DND-41 (cell line): ENCODE measurements around the gene MYG1.

Experiments
- ATAC-seq: fragments of 200-7000 bp; cut with Tn5 transposase; 3 replicates; pipeline ENCODE4 v1.9.1; 2021; ENCODE audit warnings: low read depth; ENCODE audit not compliant: insufficient read depth
- DNase-seq: peaks from one replicate; pipeline ENCODE4 v3.0.0-alpha.2; 2020
- H2AFZ ChIP-seq: 2 replicates; pipeline ENCODE4 v1.6.0; 2012; ENCODE audit warnings: low read depth, low read length
- H3K27ac ChIP-seq: 2 replicates; pipeline ENCODE4 v1.5.1; 2012; ENCODE audit warnings: low read length, inconsistent platforms
- H3K27me3 ChIP-seq: fragments of 200-600 bp; sonication (generic); 2 replicates; pipeline ENCODE4 v1.6.0; 2012; ENCODE audit warnings: low read length, mild to moderate bottlenecking, inconsistent platforms; ENCODE audit not compliant: insufficient read depth, poor library complexity
- H3K36me3 ChIP-seq: 2 replicates; pipeline ENCODE4 v1.5.1; 2012; ENCODE audit warnings: low read length, inconsistent platforms; ENCODE audit not compliant: insufficient read depth
- H3K4me1 ChIP-seq: 2 replicates; pipeline ENCODE4 v1.5.1; 2012; ENCODE audit warnings: mild to moderate bottlenecking, low read length; ENCODE audit not compliant: insufficient read depth
- H3K4me2 ChIP-seq: 2 replicates; pipeline ENCODE4 v1.6.0; 2012; ENCODE audit warnings: mild to moderate bottlenecking, moderate library complexity, low read length, inconsistent platforms; ENCODE audit not compliant: insufficient read depth
- H3K4me3 ChIP-seq, 2 experiments: fragments of 200-600 bp in 1 of 2; shearing (Covaris generic) in 1 of 2; 2 replicates each; pipeline ENCODE4 v1.5.1; 2012 to 2016; ENCODE audit warnings: inconsistent platforms in 2 of 2, low read length in 2 of 2, mild to moderate bottlenecking in 2 of 2, low read depth in 1 of 2, moderate library complexity in 1 of 2
- H3K79me2 ChIP-seq: 2 replicates; pipeline ENCODE4 v1.6.0; 2012; ENCODE audit warnings: low read length, inconsistent platforms; ENCODE audit not compliant: insufficient read depth
- H3K9ac ChIP-seq: 2 replicates; pipeline ENCODE4 v1.6.0; 2012; ENCODE audit warnings: low read depth, mild to moderate bottlenecking, inconsistent platforms, low read length, moderate library complexity
- H3K9me3 ChIP-seq: 2 replicates; pipeline ENCODE4 v1.5.1; 2012; ENCODE audit warnings: low read length, moderate library complexity, mild to moderate bottlenecking, inconsistent platforms; ENCODE audit not compliant: insufficient read depth, severe bottlenecking
- H4K20me1 ChIP-seq: 2 replicates; pipeline ENCODE4 v1.6.0; 2012; ENCODE audit warnings: low read length; ENCODE audit not compliant: insufficient read depth
- CTCF ChIP-seq: IDR thresholded peaks from 2 replicates; pipeline ENCODE4 v1.5.1; 2012; ENCODE audit warnings: borderline replicate concordance, low read length, moderate library complexity, mild to moderate bottlenecking; ENCODE audit not compliant: poor library complexity, severe bottlenecking; ENCODE audit errors: extremely low read depth
- EZH2 ChIP-seq: IDR thresholded peaks from 3 replicates; pipeline ENCODE4 v1.6.1; 2012; ENCODE audit warnings: borderline replicate concordance, low read depth, mild to moderate bottlenecking, moderate library complexity, low read length, inconsistent platforms; ENCODE audit not compliant: severe bottlenecking

The MYG1 gene

GRCh38 chr12:53308276-53308675, 8.8 kb downstream of the MYG1 start:
- H3K4me3 ChIP-seq = no peak overlapping the region
- DNase-seq = no peak
- no peak overlapping the region for H3K4me2 ChIP-seq
- H3K9ac ChIP-seq = no peak overlapping the region
- peaks cover 4% of the 10 kb centered on the region; the same call in 1 of the 2 replicates for H3K4me1 ChIP-seq
- peaks cover 6% of the 10 kb centered on the region; the same call in 1 of the 2 replicates for H3K79me2 ChIP-seq
- H3K27me3 ChIP-seq = no peaks in the 10 kb centered on the region
- 0 out of 3 replicates have a peak, but pooled peaks have one; percentile 10 for ATAC-seq
- TF ChIP-seq CTCF (no peak), EZH2 (no peak)
- peaks cover 63% of the 10 kb centered on the region for H3K36me3 ChIP-seq
- peaks cover 6% of the 10 kb centered on the region; the same call in 1 of the 2 replicates for H4K20me1 ChIP-seq
- no peak overlapping the region for H3K27ac ChIP-seq
- no peak overlapping the region for H2AFZ ChIP-seq
- H3K9me3 ChIP-seq = no peaks in the 10 kb centered on the region

DNA sequence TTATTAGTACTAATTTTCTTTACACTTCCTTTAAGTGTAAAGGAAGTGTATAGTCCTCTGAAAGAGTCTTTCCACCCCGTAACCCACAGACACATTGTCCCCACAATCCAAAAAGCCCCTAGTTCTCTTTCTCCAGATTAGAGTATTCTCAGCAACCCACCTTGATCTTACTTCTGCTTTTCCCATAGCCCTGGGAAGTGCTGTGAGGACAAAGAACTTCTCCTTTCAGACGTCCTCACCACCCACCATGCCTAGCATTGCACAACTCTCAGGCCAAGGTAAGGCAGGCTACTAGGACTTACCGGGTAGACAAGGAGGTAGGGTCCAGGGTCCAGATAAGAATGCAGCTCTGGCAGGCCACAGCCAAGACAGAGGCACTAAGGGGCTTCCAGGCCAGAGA, 14.5 kb downstream of the MYG1 start:
- TF ChIP-seq CTCF (no peak), EZH2 (no peak)
- H3K36me3 ChIP-seq = peaks cover 64% of the 10 kb centered on the region
- no peak overlapping the region for H3K27ac ChIP-seq
- no peak for DNase-seq
- H3K9ac ChIP-seq = no peak overlapping the region
- ATAC-seq = no peak
- H3K79me2 ChIP-seq = no peaks in the 10 kb centered on the region
- no peaks in the 10 kb centered on the region for H3K4me1 ChIP-seq
- no peaks in the 10 kb centered on the region for H3K27me3 ChIP-seq
- no peak overlapping the region for H3K4me2 ChIP-seq
- H4K20me1 ChIP-seq = no peaks in the 10 kb centered on the region
- H2AFZ ChIP-seq = no peak overlapping the region
- H3K4me3 ChIP-seq = no peak overlapping the region
- no peaks in the 10 kb centered on the region for H3K9me3 ChIP-seq

- H3K9me3 ChIP-seq = no peaks in the 10 kb centered on the region
- H3K27ac ChIP-seq = peak overlapping the region; percentile 98
- peak overlapping the region; percentile 75 for H3K4me2 ChIP-seq
- H3K4me1 ChIP-seq = peaks cover 41% of the 10 kb centered on the region
- H3K9ac ChIP-seq = peak overlapping the region; percentile 72
- H3K4me3 ChIP-seq = peak overlapping the region; percentile 47 to 85
- no peak for ATAC-seq
- H3K27me3 ChIP-seq = no peaks in the 10 kb centered on the region
- peak overlapping the region; percentile 88 for H2AFZ ChIP-seq
- no peak for TF ChIP-seq EZH2
- TF ChIP-seq CTCF = no peak
- H3K36me3 ChIP-seq = peaks cover 38% of the 10 kb centered on the region
- no peaks in the 10 kb centered on the region for H4K20me1 ChIP-seq
- H3K79me2 ChIP-seq = peaks cover 14% of the 10 kb centered on the region
- no peak for DNase-seq
Measured at GRCh38 chr12:53320352-53321195, 21.1 kb downstream of the MYG1 start.
